OCI-LY1 (cell line): ENCODE measurements around the gene ANKRD33B.

Experiments
- H2AFZ ChIP-seq: fragments of 200-600 bp; sonication (generic), shearing (Covaris generic); 2 replicates; pipeline ENCODE4 v1.6.0; 2014; ENCODE audit warnings: antibody characterized with exemption, mild to moderate bottlenecking, low read length
- H3F3A ChIP-seq: fragments of 200-600 bp; sonication (generic), shearing (Covaris generic); 2 replicates; pipeline ENCODE4 v1.6.0; 2014; ENCODE audit warnings: mild to moderate bottlenecking, antibody characterized with exemption, low read length, moderate library complexity; ENCODE audit not compliant: insufficient read depth
- H3K27ac ChIP-seq: fragments of 200-600 bp; sonication (generic); 2 replicates; pipeline ENCODE4 v1.5.1; 2014; ENCODE audit warnings: low read length, mixed run types, mild to moderate bottlenecking, low read depth; ENCODE audit not compliant: poor library complexity, severe bottlenecking
- H3K27me3 ChIP-seq: fragments of 200-600 bp; sonication (generic); 2 replicates; pipeline ENCODE4 v1.6.0; 2014; ENCODE audit warnings: antibody characterized with exemption, mild to moderate bottlenecking, low read length, moderate library complexity; ENCODE audit not compliant: insufficient read depth
- H3K36me3 ChIP-seq: fragments of 200-600 bp; sonication (generic); 2 replicates; pipeline ENCODE4 v1.6.1; 2014; ENCODE audit warnings: mild to moderate bottlenecking, antibody characterized with exemption, low read length, moderate library complexity, mixed read lengths; ENCODE audit not compliant: insufficient read depth
- H3K4me1 ChIP-seq: fragments of 200-600 bp; sonication (generic); 2 replicates; pipeline ENCODE4 v1.5.1; 2014; ENCODE audit warnings: mild to moderate bottlenecking, low read length, moderate library complexity; ENCODE audit not compliant: insufficient read depth, severe bottlenecking
- H3K4me2 ChIP-seq: fragments of 200-600 bp; sonication (generic), shearing (Covaris generic); 2 replicates; pipeline ENCODE4 v1.6.1; 2014; ENCODE audit warnings: low read length
- H3K4me3 ChIP-seq: fragments of 200-600 bp; sonication (generic); 2 replicates; pipeline ENCODE4 v1.5.1; 2014; ENCODE audit warnings: low read length, low read depth, mild to moderate bottlenecking, mixed read lengths; ENCODE audit not compliant: poor library complexity, severe bottlenecking
- H3K79me2 ChIP-seq: fragments of 200-600 bp; shearing (Covaris generic); 2 replicates; pipeline ENCODE4 v1.6.1; 2016; ENCODE audit warnings: mixed run types, low read length, mixed read lengths; ENCODE audit not compliant: insufficient read depth
- H3K9ac ChIP-seq: fragments of 200-600 bp; sonication (generic), shearing (Covaris generic); 2 replicates; pipeline ENCODE4 v1.6.1; 2014; ENCODE audit warnings: mild to moderate bottlenecking, low read length, mixed read lengths
- H3K9me2 ChIP-seq: fragments of 200-600 bp; sonication (generic), shearing (Covaris generic); 2 replicates; pipeline ENCODE4 v1.6.1; 2014; ENCODE audit warnings: low read depth, mild to moderate bottlenecking, low read length, mixed read lengths
- H3K9me3 ChIP-seq: fragments of 200-600 bp; shearing (Covaris generic); 2 replicates; pipeline ENCODE4 v1.6.1; 2014; ENCODE audit warnings: low read length, mixed read lengths
- H4K20me1 ChIP-seq: fragments of 200-600 bp; sonication (generic), shearing (Covaris generic); 2 replicates; pipeline ENCODE4 v1.6.0; 2016; ENCODE audit warnings: mild to moderate bottlenecking, low read length; ENCODE audit not compliant: insufficient read depth
- CTCF ChIP-seq: fragments of 200-600 bp; sonication (generic), shearing (Covaris generic); IDR thresholded peaks from 2 replicates; pipeline ENCODE4 v1.5.1; 2017; ENCODE audit warnings: mild to moderate bottlenecking, antibody characterized with exemption, low read length, moderate library complexity, mixed read lengths
- EZH2 ChIP-seq: fragments of 200-600 bp; sonication (generic), shearing (Covaris generic); IDR thresholded peaks from 2 replicates; pipeline ENCODE4 v1.8.0; 2017; ENCODE audit warnings: borderline replicate concordance, mixed run types, mild to moderate bottlenecking, antibody characterized with exemption, low read length, moderate library complexity, mixed read lengths

Gene ANKRD33B

DNA sequence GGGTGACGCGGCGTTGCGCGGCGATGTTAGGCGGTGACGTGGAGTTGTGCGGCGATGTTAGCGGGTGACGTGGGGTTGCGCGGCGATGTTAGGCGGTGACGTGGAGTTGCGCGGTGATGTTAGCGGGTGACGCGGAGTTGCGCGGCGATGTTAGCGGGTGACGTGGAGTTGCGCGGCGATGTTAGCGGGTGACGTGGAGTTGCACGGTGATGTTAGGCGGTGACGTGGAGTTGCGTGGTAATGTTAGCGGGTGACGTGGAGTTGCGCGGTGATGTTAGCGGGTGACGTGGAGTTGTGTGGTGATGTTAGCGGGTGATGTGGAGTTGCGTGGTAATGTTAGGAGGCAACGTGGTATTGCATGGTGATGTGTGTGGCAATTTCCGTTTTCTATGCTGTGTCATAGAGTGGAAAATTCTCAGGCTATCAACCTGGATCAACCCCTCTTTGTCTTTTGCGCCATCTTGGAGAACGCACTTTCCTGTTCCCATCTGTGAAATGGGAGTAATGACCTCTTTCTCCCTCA, 76.0 kb downstream of the ANKRD33B start:
- H3K27me3 ChIP-seq, result no peaks in the 10 kb centered on the region; the same call in 1 of the 2 replicates
- no peak overlapping the region for H3K4me3 ChIP-seq
- H3F3A ChIP-seq, result no peaks in the 10 kb centered on the region
- no peaks in the 10 kb centered on the region for H3K79me2 ChIP-seq
- no peaks in the 10 kb centered on the region for H3K4me1 ChIP-seq
- H3K9me2 ChIP-seq, result no peaks in the 10 kb centered on the region
- no peak overlapping the region for H3K9ac ChIP-seq
- no peaks in the 10 kb centered on the region for H4K20me1 ChIP-seq
- H3K36me3 ChIP-seq, result no peaks in the 10 kb centered on the region
- TF ChIP-seq EZH2 (no peak), CTCF (no peak)
- H3K27ac ChIP-seq, result no peak overlapping the region
- no peaks in the 10 kb centered on the region for H3K9me3 ChIP-seq
- H3K4me2 ChIP-seq, result no peak overlapping the region
- H2AFZ ChIP-seq, result no peak overlapping the region

DNA sequence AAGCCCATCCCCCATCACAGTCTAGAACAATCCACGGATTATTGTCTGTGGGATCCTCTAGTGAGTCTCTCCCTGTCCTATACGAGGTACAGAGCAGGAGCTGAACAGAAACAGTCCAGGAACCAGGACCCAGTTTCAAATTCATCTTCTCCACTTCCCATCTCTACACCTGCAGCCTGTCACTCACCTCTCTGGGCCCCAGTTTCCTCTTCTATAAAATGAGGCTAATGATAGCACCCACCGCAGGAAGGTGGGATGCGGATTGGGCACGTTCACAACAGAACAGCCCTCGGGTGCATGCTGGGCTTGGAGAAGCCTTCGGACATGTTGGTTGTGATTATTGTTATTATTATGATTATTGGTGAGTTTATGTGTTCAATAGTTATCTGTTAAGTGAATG, 78.5 kb downstream of the ANKRD33B start:
- no peaks in the 10 kb centered on the region for H3F3A ChIP-seq
- no peaks in the 10 kb centered on the region for H3K36me3 ChIP-seq
- no peaks in the 10 kb centered on the region for H3K4me1 ChIP-seq
- no peak overlapping the region for H3K4me3 ChIP-seq
- H3K9me2 ChIP-seq, result no peaks in the 10 kb centered on the region
- no peaks in the 10 kb centered on the region for H3K79me2 ChIP-seq
- H3K27me3 ChIP-seq, result no peaks in the 10 kb centered on the region; the same call in 1 of the 2 replicates
- H3K9me3 ChIP-seq, result no peaks in the 10 kb centered on the region
- no peaks in the 10 kb centered on the region for H4K20me1 ChIP-seq
- H3K9ac ChIP-seq, result no peak overlapping the region
- no peak overlapping the region for H3K27ac ChIP-seq
- no peak overlapping the region for H3K4me2 ChIP-seq
- H2AFZ ChIP-seq, result no peak overlapping the region
- TF ChIP-seq EZH2 (no peak), CTCF (no peak)

GRCh38 chr5:10644192-10644591, 80.3 kb downstream of the ANKRD33B start:
- no peaks in the 10 kb centered on the region for H3K9me3 ChIP-seq
- H3K79me2 ChIP-seq, result no peaks in the 10 kb centered on the region
- no peak overlapping the region for H2AFZ ChIP-seq
- no peaks in the 10 kb centered on the region for H3K4me1 ChIP-seq
- H3K27me3 ChIP-seq, result no peaks in the 10 kb centered on the region; the same call in 1 of the 2 replicates
- H3F3A ChIP-seq, result no peaks in the 10 kb centered on the region
- TF ChIP-seq EZH2 (no peak), CTCF (no peak)
- no peak overlapping the region for H3K27ac ChIP-seq
- no peaks in the 10 kb centered on the region for H3K9me2 ChIP-seq
- H3K4me3 ChIP-seq, result no peak overlapping the region
- no peaks in the 10 kb centered on the region for H3K36me3 ChIP-seq
- H3K4me2 ChIP-seq, result no peak overlapping the region
- H3K9ac ChIP-seq, result no peak overlapping the region
- H4K20me1 ChIP-seq, result no peaks in the 10 kb centered on the region
